H1 (cell line): ENCODE measurements around the gene DNM2. TPM values are rescaled to one million over a fixed set of nuclear protein-coding genes. Genes with fewer than 3 reads are reported as not detected.
"Not testable (repeated sequence)": the region's sequence is repeated elsewhere in the genome, so short reads cannot be mapped to it uniquely, and the experiment has no call there.

Experiments used
- CTCF ChIA-PET: fragments of 300-600 bp; sonication (Branson Sonifier 250); formaldehyde crosslinking; loops from one replicate; lab custom pipeline; 2021; ENCODE audit not compliant: partially characterized antibody; lab: Charles Lee
- POLR2A ChIA-PET: fragments of 300-600 bp; sonication (Branson Sonifier 250); formaldehyde crosslinking; loops from one replicate; lab custom pipeline; 2021; ENCODE audit warnings: inconsistent platforms; ENCODE audit not compliant: partially characterized antibody; lab: Charles Lee
- DNase-seq, 2 experiments: peaks; one replicate each; pipeline versions ENCODE4 v3.0.0 to v3.0.0-alpha.2; 2010 to 2022; ENCODE audit warnings: low spot score in 2 of 2, low read depth in 1 of 2, mixed read lengths in 1 of 2
- FAIRE-seq: peaks from 2 replicates; lab custom pipeline; 2011; peaks lifted over from hg19 to GRCh38; lab: Jason Lieb, UNC
- H2AFZ ChIP-seq: 2 replicates; pipeline ENCODE4 v1.8.1; 2012; ENCODE audit warnings: low read length, inconsistent platforms
- H2AK5ac ChIP-seq: 2 replicates; pipeline ENCODE4 v1.6.1; 2013; ENCODE audit warnings: low read depth, low read length
- H2BK120ac ChIP-seq: replicated peaks from 2 replicates; pipeline ENCODE3; 2013; ENCODE audit warnings: low read depth, low read length, inconsistent platforms
- H2BK12ac ChIP-seq: 2 replicates; pipeline ENCODE4 v1.6.1; 2013; ENCODE audit warnings: low read depth, low read length
- H2BK15ac ChIP-seq: 2 replicates; pipeline ENCODE4 v1.6.1; 2013; ENCODE audit warnings: low read length
- H2BK20ac ChIP-seq: 2 replicates; pipeline ENCODE4 v1.6.1; 2013; ENCODE audit warnings: low read length
- H2BK5ac ChIP-seq: 2 replicates; pipeline ENCODE4 v1.6.1; 2013; ENCODE audit warnings: low read depth, low read length
- H3K14ac ChIP-seq: 2 replicates; pipeline ENCODE4 v1.6.1; 2013; ENCODE audit warnings: inconsistent platforms; ENCODE audit not compliant: insufficient read length
- H3K18ac ChIP-seq: 2 replicates; pipeline ENCODE4 v1.6.1; 2013; ENCODE audit warnings: low read length; ENCODE audit errors: extremely low read depth
- H3K23ac ChIP-seq: 2 replicates; pipeline ENCODE4 v1.6.1; 2013; ENCODE audit warnings: inconsistent platforms; ENCODE audit not compliant: insufficient read length
- H3K23me2 ChIP-seq: 2 replicates; pipeline ENCODE4 v1.6.1; 2013; ENCODE audit warnings: low read depth, low read length
- H3K27ac ChIP-seq: 2 replicates; pipeline ENCODE4 v1.6.1; 2011; ENCODE audit warnings: low read depth, low read length, inconsistent platforms
- H3K27me3 ChIP-seq, 4 experiments: replicated peaks in 1 of 4; 1 replicate in 1 of 4; 2 replicates in 3 of 4; pipeline versions ENCODE4 v1.6.1 to v1.8.1; 2011 to 2013; ENCODE audit warnings: low read length in 3 of 4, mild to moderate bottlenecking in 3 of 4, inconsistent platforms in 2 of 4, mixed read lengths in 2 of 4, moderate library complexity in 1 of 4; ENCODE audit not compliant: control insufficient read depth in 3 of 4, insufficient read depth in 3 of 4; ENCODE audit errors: extremely low read depth in 1 of 4
- H3K36me3 ChIP-seq, 4 experiments: 2 replicates each; pipeline versions ENCODE4 v1.6.1 to v1.8.1; 2011 to 2013; ENCODE audit warnings: mild to moderate bottlenecking in 4 of 4, low read length in 3 of 4, moderate library complexity in 2 of 4, control low read depth in 1 of 4, inconsistent platforms in 1 of 4; ENCODE audit not compliant: insufficient read depth in 4 of 4, control insufficient read depth in 2 of 4
- H3K4ac ChIP-seq: replicated peaks from 2 replicates; pipeline ENCODE3; 2013; ENCODE audit warnings: low read length, low read depth, mixed read lengths, inconsistent platforms; ENCODE audit not compliant: insufficient read length
- H3K4me1 ChIP-seq, 4 experiments: replicated peaks in 1 of 4; 1 replicate in 1 of 4; 2 replicates in 3 of 4; pipeline versions ENCODE4 v1.6.1 to v1.8.1; 2011 to 2013; ENCODE audit warnings: low read length in 3 of 4, inconsistent platforms in 2 of 4, mixed read lengths in 1 of 4; ENCODE audit not compliant: insufficient read depth in 4 of 4, control insufficient read depth in 3 of 4
- H3K4me2 ChIP-seq, 2 experiments: 2 replicates each; pipeline versions ENCODE4 v1.6.1 to v1.8.1; 2011 to 2013; ENCODE audit warnings: low read depth in 2 of 2, low read length in 2 of 2, control low read depth in 1 of 2, inconsistent platforms in 1 of 2, mild to moderate bottlenecking in 1 of 2; ENCODE audit not compliant: insufficient read depth in 1 of 2
- H3K4me3 ChIP-seq, 4 experiments: fragments of 200-600, 300-600 bp in 1 of 4; sonication (generic), shearing (Covaris generic), sonication (Bioruptor Twin) in 1 of 4; 2 replicates each; pipeline versions ENCODE4 v1.5.1 to v1.8.1; 2011 to 2016; ENCODE audit warnings: low read length in 4 of 4, low read depth in 3 of 4, control low read depth in 2 of 4, inconsistent platforms in 2 of 4, mild to moderate bottlenecking in 2 of 4, mixed read lengths in 1 of 4, moderate library complexity in 1 of 4; ENCODE audit not compliant: insufficient read depth in 2 of 4; ENCODE audit errors: extremely low read depth in 1 of 4
- H3K56ac ChIP-seq: replicated peaks from 2 replicates; pipeline ENCODE3; 2013; ENCODE audit warnings: low read depth, mild to moderate bottlenecking, mixed read lengths, low read length, inconsistent platforms; ENCODE audit not compliant: insufficient read length
- H3K79me1 ChIP-seq: 2 replicates; pipeline ENCODE4 v1.6.1; 2013; ENCODE audit warnings: low read depth, low read length, control low read depth
- H3K79me2 ChIP-seq, 2 experiments: 2 replicates each; pipeline versions ENCODE4 v1.6.1 to v1.8.1; 2012 to 2013; ENCODE audit warnings: low read length in 2 of 2, mild to moderate bottlenecking in 2 of 2, inconsistent platforms in 1 of 2; ENCODE audit not compliant: insufficient read depth in 2 of 2, control insufficient read depth in 1 of 2
- H3K9ac ChIP-seq, 4 experiments: replicated peaks in 1 of 4; 1 replicate in 1 of 4; 2 replicates in 3 of 4; pipeline versions ENCODE4 v1.6.1 to v1.8.1; 2011 to 2013; ENCODE audit warnings: low read depth in 3 of 4, low read length in 3 of 4, control low read depth in 2 of 4, mild to moderate bottlenecking in 2 of 4, moderate library complexity in 2 of 4, inconsistent platforms in 1 of 4; ENCODE audit errors: extremely low read depth in 1 of 4
- H3K9me3 ChIP-seq, 2 experiments: 2 replicates each; pipeline versions ENCODE4 v1.6.1 to v1.8.1; 2012 to 2013; ENCODE audit warnings: mild to moderate bottlenecking in 2 of 2, moderate library complexity in 2 of 2, control low read depth in 1 of 2, inconsistent platforms in 1 of 2, low read depth in 1 of 2, low read length in 1 of 2, mixed read lengths in 1 of 2; ENCODE audit not compliant: insufficient read depth in 2 of 2
- H4K20me1 ChIP-seq, 2 experiments: replicated peaks in 1 of 2; 2 replicates each; pipeline versions ENCODE3 to v1.8.1; 2011 to 2013; ENCODE audit warnings: inconsistent platforms in 2 of 2, low read length in 2 of 2, mild to moderate bottlenecking in 1 of 2; ENCODE audit not compliant: insufficient read depth in 2 of 2, control insufficient read depth in 1 of 2
- H4K5ac ChIP-seq: 2 replicates; pipeline ENCODE4 v1.6.1; 2013; ENCODE audit warnings: low read length, low read depth, mixed read lengths, inconsistent platforms; ENCODE audit not compliant: insufficient read length
- H4K8ac ChIP-seq: 2 replicates; pipeline ENCODE4 v1.8.0; 2013; ENCODE audit warnings: mild to moderate bottlenecking, moderate library complexity, low read length, inconsistent platforms; ENCODE audit not compliant: insufficient read depth; ENCODE audit errors: extremely low read depth
- H4K91ac ChIP-seq: replicated peaks from 2 replicates; pipeline ENCODE3; 2013; ENCODE audit warnings: low read length, mixed read lengths, inconsistent platforms; ENCODE audit not compliant: insufficient read length
- WGBS, 2 experiments: shearing (Covaris generic) in 1 of 2; methylation state at CpG; one replicate each; pipeline versions ENCODE4 v1.1.6 to v1.1.7; 2013 to 2015; ENCODE audit warnings: low lambda C conversion rate in 2 of 2, mixed read lengths in 2 of 2, inconsistent platforms in 1 of 2, low coverage in 1 of 2, missing lambda C conversion rate in 1 of 2; ENCODE audit not compliant: insufficient replicate concordance in 2 of 2, insufficient coverage in 1 of 2, insufficient read length in 1 of 2; ENCODE audit errors: extremely low coverage in 1 of 2, missing lambda C conversion rate in 1 of 2; 5-methylcytosine and 5-hydroxymethylcytosine counted together
- polyA plus RNA-seq, 7 experiments: library from polyadenylated mRNA; depleted of rRNA in 3 of 7; stranded (reverse) in 5 of 7; unstranded in 2 of 7; fragments of >200 nt in 5 of 7; fragments of 200-250 nt in 2 of 7; gene quantifications; 1 replicate in 5 of 7; 2 replicates in 1 of 7; 4 replicates in 1 of 7; pipeline versions ENCODE4 v1.2.1 to v1.2.3, GENCODE V29; 2011 to 2013; ENCODE audit warnings: missing spikeins in 2 of 7, mixed read lengths in 2 of 7
- total RNA-seq: library from RNA; stranded (reverse); fragmentation: NEBNext Ultra II Directional; extraction: Animal tissue kit (Norgen Biotek cat#: 25700); gene quantifications from 2 replicates; pipeline ENCODE4 v1.2.1, GENCODE V29; 2021

The DNM2 gene
- total and polyA plus RNA-seq, 2 of the 8 experiments (the other 6 are each of a cell fraction or from before 2014, with no cell fraction given): 61.9 to 120 TPM

GRCh38 chr19:10746437-10746836 is 28.6 kb downstream of the DNM2 start:
- not testable (repeated sequence) for H4K8ac ChIP-seq, H3K23me2 ChIP-seq, H4K5ac ChIP-seq, FAIRE-seq, H3K9ac ChIP-seq, H2BK12ac ChIP-seq, H3K4ac ChIP-seq, H2BK5ac ChIP-seq, H3K9me3 ChIP-seq, H3K56ac ChIP-seq, H2BK15ac ChIP-seq, H3K4me1 ChIP-seq, H3K36me3 ChIP-seq, H3K4me3 ChIP-seq, H3K23ac ChIP-seq, H3K4me2 ChIP-seq, H3K27me3 ChIP-seq, H3K14ac ChIP-seq, H2AFZ ChIP-seq, H2AK5ac ChIP-seq, H4K91ac ChIP-seq, H3K18ac ChIP-seq, H2BK20ac ChIP-seq, H3K27ac ChIP-seq, DNase-seq, H2BK120ac ChIP-seq
- peaks cover 21 to 33% of the 10 kb centered on the region in 2 experiments for H4K20me1 ChIP-seq
- peaks cover 4 to 77% of the 10 kb centered on the region in 2 experiments for H3K79me2 ChIP-seq
- 90% methylated on average over 7 of the region's 8 CpGs; no CpG with 5 or more reads in 1 of the 2 experiments for WGBS, 2 experiments
- POLR2A ChIA-PET: interaction anchor here (0.6 to 0.8 kb wide), 2 partner anchors 11 to 13 kb away, joined by 3 read pairs; no protein-coding TSS in a partner anchor
- CTCF ChIA-PET: interaction anchor here (0.6 to 0.7 kb wide), 2 partner anchors 13 to 39 kb away, joined by 3 to 4 read pairs; no protein-coding TSS in a partner anchor
- peaks cover 22% of the 10 kb centered on the region for H3K79me1 ChIP-seq
